Tibial artery (tissue), 4 donors: ENCODE data around the gene OSBPL3.

Source experiments
- DNase-seq, 2 donors: peaks; one replicate each; pipeline ENCODE4 v3.0.0-alpha.2; 2019
- H3K27ac ChIP-seq, 2 donors: fragments of 200-600 bp; sonication (generic) in 1 of 2; 1 replicate in 1 of 2; 2 replicates in 1 of 2; pipeline ENCODE4 v1.5.1; 2018 to 2019; ENCODE audit warnings: mild to moderate bottlenecking in 1 of 2
- H3K27me3 ChIP-seq, 2 donors: fragments of 200-600 bp; sonication (generic) in 1 of 2; one replicate each; pipeline versions ENCODE4 v1.5.1 to v1.6.0; 2016 to 2019
- H3K36me3 ChIP-seq, 3 donors: fragments of 200-600 bp; sonication (generic) in 2 of 3; one replicate each; pipeline ENCODE4 v1.5.1; 2016 to 2019; ENCODE audit warnings: mild to moderate bottlenecking in 2 of 3
- H3K4me1 ChIP-seq, 4 donors: fragments of 200-600 bp; sonication (generic) in 2 of 4; 1 replicate in 3 of 4; 2 replicates in 1 of 4; pipeline ENCODE4 v1.5.1; 2016 to 2019
- H3K4me3 ChIP-seq, 2 donors: fragments of 200-600 bp; sonication (generic) in 1 of 2; 1 replicate in 1 of 2; 2 replicates in 1 of 2; pipeline ENCODE4 v1.5.1; 2018 to 2019; ENCODE audit warnings: mild to moderate bottlenecking in 2 of 2
- H3K9me3 ChIP-seq, 3 donors: fragments of 200-600 bp; sonication (generic) in 1 of 3; one replicate each; pipeline ENCODE4 v1.5.1; 2016 to 2019
- CTCF ChIP-seq, 2 experiments: fragments of 200-600 bp in 1 of 2; fragments of 450-650 bp in 1 of 2; IDR thresholded peaks; one replicate each; pipeline ENCODE4 v1.5.1; 2017 to 2019; ENCODE audit warnings: antibody characterized with exemption in 2 of 2, mild to moderate bottlenecking in 1 of 2, moderate library complexity in 1 of 2
- intact Hi-C: fragments of 100-400 bp; cut with DNase I; formaldehyde crosslinking; loops from one replicate; pipeline ENCODE4 v1.15.0; 2023; ENCODE audit warnings: low total_unique reads

The OSBPL3 gene

DNA sequence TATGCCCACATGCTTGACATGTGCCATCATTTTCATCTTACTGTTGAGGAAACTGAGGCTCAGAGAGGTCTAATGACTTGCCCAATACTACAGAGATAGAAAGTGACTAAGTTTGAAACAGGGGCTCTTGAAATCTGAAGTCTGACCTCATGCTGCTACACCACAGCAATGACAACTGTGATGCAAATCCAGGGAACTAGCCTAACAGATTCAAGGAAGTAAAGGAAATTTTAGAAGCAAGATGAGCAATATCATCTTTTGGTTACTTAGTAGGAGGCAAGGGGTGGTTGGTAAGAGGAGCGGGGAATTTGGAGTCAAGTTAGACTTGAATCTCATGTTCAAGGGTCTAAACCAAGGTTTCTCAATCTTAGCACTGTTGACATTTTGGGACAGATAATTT lies 26.3 kb upstream of the OSBPL3 start:
- H3K4me3 ChIP-seq, result no peak overlapping the region

DNA sequence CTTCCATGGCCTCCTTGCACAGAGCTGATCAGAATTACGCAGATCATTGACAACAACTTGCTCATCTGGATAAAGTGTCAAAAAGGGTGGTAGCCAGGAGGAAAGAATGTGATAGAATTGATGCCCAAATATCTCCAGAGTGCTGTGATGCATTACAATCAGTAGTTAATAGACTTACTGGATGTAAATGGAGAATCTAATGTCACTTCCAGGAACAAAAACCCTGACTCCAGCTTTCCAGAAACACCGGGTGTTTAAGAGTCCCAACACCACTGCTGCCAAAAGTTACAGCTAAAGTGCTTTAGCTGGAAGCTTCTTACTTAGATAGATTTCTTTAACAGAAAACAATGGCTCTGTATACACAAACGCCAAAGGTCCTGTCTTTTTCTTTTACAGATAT lies 25.7 kb upstream of the OSBPL3 start:
- TF ChIP-seq CTCF (IDR thresholded peaks at IDR 0.05), result no peak
- Histone ChIP-seq H3K4me3 (no peak overlapping the region), H3K4me1 (no peaks in the 10 kb centered on the region), H3K27me3 (peaks cover 0 to 4% of the 10 kb centered on the region in 2 donors), H3K36me3 (no peaks in the 10 kb centered on the region), H3K27ac (no peak overlapping the region), H3K9me3 (peaks cover 0 to 5% (median 4%) of the 10 kb centered on the region in 3 donors)
- DNase-seq, result no peak
- intact Hi-C loops, result no loop called here

More for the DNA sequence above, 26.3 kb upstream of the OSBPL3 start:
- no peak for DNase-seq
- Histone ChIP-seq H3K27me3 (peaks cover 0 to 4% of the 10 kb centered on the region in 2 donors), H3K9me3 (peaks cover 0 to 5% (median 0%) of the 10 kb centered on the region in 3 donors), H3K27ac (no peak overlapping the region), H3K4me1 (no peaks in the 10 kb centered on the region), H3K36me3 (no peaks in the 10 kb centered on the region)
- no peak for TF ChIP-seq CTCF (IDR thresholded peaks at IDR 0.05)
- intact Hi-C loops, result no loop called here

DNA sequence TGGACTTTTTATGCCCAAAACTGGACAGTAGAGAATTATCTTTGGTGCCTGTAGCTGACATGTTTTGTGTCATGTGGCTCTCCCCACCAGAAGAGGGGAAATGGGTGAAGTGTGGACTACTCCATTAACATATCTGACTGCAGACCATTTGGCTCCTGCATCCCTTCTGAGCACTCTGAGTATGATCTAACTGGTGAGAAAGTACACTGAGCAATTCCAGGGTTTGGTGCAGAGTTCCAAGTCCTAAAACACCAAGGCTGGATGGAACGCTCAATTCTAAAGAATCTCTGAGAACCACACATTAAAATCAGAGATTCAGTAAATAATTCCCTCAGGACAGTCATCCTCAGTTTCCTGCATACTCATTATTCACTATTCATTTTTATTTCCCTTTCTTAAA lies 22.8 kb upstream of the OSBPL3 start:
- intact Hi-C loops, result no loop called here
- TF ChIP-seq CTCF (IDR thresholded peaks at IDR 0.05), result no peak
- DNase-seq, result no peak

DNA sequence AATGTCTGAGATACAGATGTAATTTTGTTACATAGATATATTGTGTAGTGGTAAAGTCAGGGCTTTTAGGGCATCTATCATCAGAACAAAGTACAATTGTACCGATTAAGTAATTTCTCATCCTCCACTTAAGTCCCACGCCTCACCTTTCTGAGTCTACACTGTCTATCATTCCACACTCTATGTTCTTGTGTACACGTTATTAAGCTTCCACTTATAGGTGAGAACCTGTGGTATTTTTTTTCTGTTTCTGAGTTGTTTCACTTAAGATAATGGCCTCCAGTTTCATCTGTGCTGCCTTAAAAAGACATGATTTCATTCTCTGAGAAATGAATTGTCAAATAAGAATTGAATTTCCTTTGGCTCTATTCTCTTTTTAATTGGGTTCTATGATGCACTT lies 15.5 kb upstream of the OSBPL3 start:
- DNase-seq, result no peak
- TF ChIP-seq CTCF (IDR thresholded peaks at IDR 0.05), result no peak
- Histone ChIP-seq H3K4me1 (no peaks in the 10 kb centered on the region), H3K36me3 (no peaks in the 10 kb centered on the region), H3K9me3 (peaks cover 0 to 7% (median 0%) of the 10 kb centered on the region in 3 donors), H3K27ac (no peak overlapping the region), H3K4me3 (no peak overlapping the region), H3K27me3 (no peaks in the 10 kb centered on the region)
- intact Hi-C loops, result no loop called here

More for the DNA sequence above, 22.8 kb upstream of the OSBPL3 start:
- no peaks in the 10 kb centered on the region for H3K36me3 ChIP-seq
- H3K4me3 ChIP-seq, result no peak overlapping the region
- peaks cover 0 to 6% (median 0%) of the 10 kb centered on the region in 3 donors for H3K9me3 ChIP-seq
- peaks cover 0 to 4% of the 10 kb centered on the region in 2 donors for H3K27me3 ChIP-seq
- no peaks in the 10 kb centered on the region for H3K4me1 ChIP-seq
- H3K27ac ChIP-seq, result no peak overlapping the region

- no peaks in the 10 kb centered on the region for H3K4me1 ChIP-seq
- H3K27me3 ChIP-seq, result no peaks in the 10 kb centered on the region
- no peak overlapping the region for H3K4me3 ChIP-seq
- intact Hi-C loops, result no loop called here
- DNase-seq, result no peak
- peaks cover 0 to 1% (median 0%) of the 10 kb centered on the region in 3 donors for H3K9me3 ChIP-seq
- no peak for TF ChIP-seq CTCF (IDR thresholded peaks at IDR 0.05)
- H3K36me3 ChIP-seq, result no peaks in the 10 kb centered on the region
- no peak overlapping the region for H3K27ac ChIP-seq
Observed at GRCh38 chr7:24992314-24992713, 12.3 kb upstream of the OSBPL3 start.

- intact Hi-C loops, result no loop called here
- no peak for DNase-seq
Observed at GRCh38 chr7:24991353-24991752, 11.4 kb upstream of the OSBPL3 start.

More at GRCh38 chr7:24991353-24991752, 11.4 kb upstream of the OSBPL3 start:
- TF ChIP-seq CTCF (IDR thresholded peaks at IDR 0.05), result no peak
- Histone ChIP-seq H3K36me3 (no peaks in the 10 kb centered on the region), H3K27ac (no peak overlapping the region), H3K9me3 (no peaks in the 10 kb centered on the region), H3K4me3 (no peak overlapping the region), H3K4me1 (no peaks in the 10 kb centered on the region), H3K27me3 (no peaks in the 10 kb centered on the region)
